Middle frontal gyrus (tissue), 1 donor: ENCODE measurements around the gene ACOXL.

Experiments
- DNase-seq: peaks from one replicate; pipeline ENCODE4 v3.0.0-alpha.2; 2015; ENCODE audit warnings: low spot score; ENCODE audit errors: extremely low spot score

The ACOXL gene

GRCh38 chr2:110793034-110793433 is 60.7 kb downstream of the ACOXL start:
- DNase-seq = no peak

DNA sequence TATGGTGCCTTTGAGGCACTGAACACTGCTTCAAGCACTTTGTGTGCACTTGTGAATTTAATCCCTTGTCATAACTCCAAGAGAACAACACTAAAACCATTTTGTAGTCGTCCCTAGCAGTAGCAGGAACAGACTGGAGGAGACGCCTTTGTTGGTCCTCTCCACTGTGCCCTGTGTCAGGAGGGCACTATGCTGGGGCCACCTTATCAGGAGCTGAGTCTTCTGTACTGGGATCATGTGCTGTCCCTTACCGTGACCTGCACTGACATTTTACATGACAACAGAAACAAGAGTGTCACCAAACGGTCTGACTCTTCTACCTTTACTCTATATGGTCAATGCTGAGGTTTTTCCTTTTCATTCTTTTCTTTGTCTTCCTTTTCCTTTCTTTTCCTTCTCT is 62.0 kb downstream of the ACOXL start:
- no peak for DNase-seq

DNA sequence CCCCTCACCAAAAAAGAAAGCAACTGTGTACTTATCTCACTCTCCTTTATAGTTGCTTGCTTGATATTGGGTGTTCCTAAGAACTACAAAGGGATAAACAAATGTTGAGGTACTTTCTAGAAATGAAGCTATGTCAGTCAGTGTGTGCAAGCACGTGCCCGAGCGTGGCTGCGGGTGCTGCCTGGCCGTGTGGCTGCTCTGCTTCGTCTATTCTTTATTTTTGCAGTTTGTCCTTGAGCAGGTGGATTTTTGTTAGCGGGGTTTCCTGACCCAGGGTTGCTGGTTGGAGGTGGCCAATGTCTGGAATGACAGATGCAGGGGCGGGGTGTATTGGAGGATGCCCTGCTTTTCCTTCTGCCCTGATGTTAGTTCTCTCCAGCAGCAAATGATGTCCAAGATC is 62.6 kb downstream of the ACOXL start:
- no peak for DNase-seq

GRCh38 chr2:110796716-110797301 is 64.4 kb downstream of the ACOXL start:
- DNase-seq = no peak

DNA sequence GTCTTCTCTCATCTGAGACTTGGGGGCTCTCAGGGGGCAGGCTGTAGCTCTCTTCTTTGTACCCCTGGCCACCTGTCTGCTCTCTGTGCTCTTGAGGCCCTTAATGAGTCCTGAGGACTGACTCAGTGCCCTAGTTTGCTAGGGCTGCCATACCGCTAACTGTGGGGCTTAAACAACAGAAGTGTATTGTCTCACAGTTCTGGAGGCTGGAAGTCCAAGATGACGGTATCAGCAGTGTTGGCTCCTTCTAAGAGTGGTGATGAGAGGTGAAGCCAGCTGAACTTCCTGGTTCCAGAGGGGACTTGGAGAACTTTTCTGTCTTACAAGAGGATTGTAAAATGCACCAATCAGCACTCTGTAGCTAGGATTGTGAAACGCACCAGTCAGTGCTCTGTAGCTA is 67.0 kb downstream of the ACOXL start:
- no peak for DNase-seq

DNA sequence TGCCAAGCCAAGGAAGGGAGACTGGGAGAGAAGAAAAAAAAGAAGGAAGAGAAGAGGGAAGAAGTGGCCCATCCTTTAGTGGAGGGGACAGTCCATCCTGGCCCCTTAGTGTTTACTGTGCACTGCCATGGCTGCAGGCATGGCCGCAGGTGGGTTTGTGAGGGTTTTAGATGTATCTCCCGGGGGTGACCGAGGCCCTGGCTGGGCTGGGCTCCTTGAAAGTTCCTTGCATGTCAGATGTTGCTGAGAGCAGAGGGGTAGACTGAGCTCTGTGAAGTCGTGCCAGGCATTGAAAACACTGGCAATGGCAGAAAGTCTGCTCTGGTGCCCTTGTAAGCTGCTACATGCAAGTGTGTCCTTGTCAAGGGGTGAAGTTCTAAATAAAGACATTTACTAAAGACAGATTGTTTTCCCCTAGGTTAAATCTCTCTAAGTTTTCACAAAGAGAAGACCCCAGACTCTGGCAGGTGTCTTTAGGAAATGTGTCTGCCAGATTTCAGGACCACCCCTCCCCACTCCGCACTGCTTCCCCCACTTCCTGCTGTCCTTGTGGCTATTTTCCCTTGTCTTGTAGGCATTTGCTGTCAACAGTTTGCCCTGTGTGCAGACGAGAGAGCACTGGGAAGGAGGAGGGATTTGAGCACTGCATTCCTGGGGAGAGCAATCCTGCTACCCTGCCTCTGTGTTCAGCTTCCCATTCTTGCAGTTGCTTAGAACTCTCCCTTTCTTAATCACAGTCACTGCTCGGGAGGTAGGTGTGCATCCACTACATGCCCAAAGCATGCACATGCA is 68.4 kb downstream of the ACOXL start:
- no peak for DNase-seq

- no peak for DNase-seq
Measured at GRCh38 chr2:110802208-110802932, 70.0 kb downstream of the ACOXL start.

DNA sequence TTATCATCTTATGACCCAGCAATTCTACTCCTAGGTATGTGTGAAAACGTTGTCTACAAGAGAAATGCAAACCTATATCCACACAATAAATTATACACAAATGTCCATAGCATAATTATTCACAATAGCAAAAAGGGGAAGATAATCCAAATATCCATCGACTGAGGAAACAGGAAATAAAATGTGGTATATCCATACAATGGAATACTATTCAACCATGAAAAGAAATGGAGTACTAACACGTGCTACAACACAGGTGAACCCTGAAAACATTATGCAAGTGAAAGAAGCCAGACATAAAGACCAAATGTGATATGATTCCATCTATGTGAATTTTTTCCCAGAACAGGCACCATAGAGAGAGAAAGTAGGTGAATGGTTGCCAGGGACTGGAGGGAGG is 72.1 kb downstream of the ACOXL start:
- DNase-seq = no peak

DNA sequence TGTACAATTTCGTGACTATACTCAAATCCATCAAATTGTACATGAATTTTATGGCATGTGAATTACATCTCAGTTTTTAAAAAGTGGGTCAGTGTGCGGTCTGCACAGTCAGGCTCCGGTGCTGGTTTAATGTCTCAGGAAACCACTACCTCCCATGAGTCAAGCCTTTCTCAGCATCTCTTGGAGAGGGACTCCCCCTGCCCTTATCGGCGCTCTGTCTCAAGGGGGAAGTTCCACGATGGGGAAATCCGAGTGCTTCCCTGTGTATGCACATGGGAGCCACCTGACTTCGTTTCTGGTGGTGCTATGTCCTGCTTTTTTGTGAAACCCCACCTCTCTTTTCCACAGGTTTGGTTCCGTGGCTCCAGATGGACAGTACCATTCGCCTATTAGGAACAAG is 72.5 kb downstream of the ACOXL start:
- no peak for DNase-seq

- no peak for DNase-seq
Measured at GRCh38 chr2:110805894-110806452, 73.6 kb downstream of the ACOXL start.

- no peak for DNase-seq
Measured at GRCh38 chr2:110807522-110807921, 75.1 kb downstream of the ACOXL start.

DNA sequence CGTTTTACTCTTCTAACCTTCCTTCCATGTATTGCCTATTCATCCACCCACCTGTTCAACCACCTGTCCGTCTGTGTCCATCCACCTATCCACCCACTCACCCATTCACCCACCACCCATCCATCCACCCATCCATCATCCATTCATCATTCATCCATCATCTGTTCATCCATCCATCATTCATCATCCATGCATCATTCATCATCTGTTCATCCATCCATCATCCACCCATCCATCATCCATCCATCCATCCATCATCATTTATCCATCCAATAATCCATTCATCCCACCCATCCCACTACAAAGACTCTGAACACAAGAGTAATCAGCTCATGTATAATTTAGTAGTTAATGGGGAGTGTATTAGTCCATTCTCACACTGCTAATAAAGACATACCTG is 78.0 kb downstream of the ACOXL start:
- no peak for DNase-seq

GRCh38 chr2:110812726-110813645 is 80.6 kb downstream of the ACOXL start:
- no peak for DNase-seq

- no peak for DNase-seq
Measured at GRCh38 chr2:110813896-110814295, 81.5 kb downstream of the ACOXL start.

DNA sequence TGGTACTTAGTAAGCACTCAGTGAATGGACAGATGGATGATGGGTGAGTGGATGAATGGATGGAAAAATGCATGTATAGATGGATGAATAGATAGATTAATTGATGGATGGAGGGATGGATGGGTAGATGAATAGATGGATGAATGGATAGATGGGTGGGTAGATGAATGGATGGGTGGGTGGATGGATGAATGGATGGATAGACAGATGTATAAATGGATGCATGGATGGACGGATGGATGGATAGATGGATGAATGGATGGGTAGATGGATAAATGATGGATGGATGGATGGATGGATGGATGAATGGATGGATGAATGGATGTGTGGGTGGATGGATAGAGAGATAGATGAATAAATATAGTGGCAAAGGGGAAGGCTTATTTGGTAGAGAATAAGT is 83.6 kb downstream of the ACOXL start:
- no peak for DNase-seq

DNA sequence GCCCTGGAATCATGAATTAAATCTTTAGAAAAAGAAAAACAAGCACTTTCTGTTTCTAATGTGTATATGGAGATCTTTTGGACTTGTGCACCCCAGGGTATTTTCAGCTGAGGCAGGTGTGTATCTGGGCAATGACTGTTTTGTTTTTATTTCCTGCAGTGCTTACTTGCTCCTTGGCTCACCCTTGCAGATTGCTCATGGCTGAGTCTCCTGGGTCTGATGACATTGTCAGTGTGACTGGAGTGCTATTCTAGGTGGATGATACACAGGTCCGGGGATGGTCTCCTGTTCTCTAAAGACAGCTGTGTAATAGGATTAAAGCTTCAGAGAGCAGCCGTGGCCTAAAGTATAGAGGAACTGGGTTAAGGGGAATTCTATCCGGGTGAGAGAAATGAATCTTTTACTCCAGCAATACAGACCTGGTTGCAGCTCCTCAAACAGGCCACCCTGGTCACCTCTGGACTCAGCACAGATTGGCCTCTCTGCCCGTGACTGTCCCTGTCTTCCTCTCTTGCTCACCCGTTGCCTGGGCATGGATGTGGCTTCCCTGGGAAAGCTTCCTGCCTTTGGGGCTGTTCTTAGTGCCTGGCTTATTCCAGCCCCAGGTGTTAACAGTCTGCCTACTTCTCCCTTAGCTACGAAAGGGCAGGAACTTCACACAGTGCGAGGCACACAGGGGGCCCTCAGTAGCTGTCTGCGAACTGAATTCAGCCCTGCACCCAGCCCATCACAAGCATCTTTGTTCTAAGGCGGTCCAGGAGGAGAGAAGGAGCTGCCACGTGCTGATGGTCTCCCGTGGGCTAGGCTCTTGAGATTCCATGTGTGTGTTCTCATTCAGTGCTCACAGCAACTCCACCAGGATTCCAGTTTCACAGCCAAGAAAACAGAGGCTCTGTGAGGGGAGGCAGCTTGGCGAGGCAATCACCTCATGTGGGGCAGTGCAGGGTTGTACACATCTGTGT is 84.3 kb downstream of the ACOXL start:
- DNase-seq = no peak

DNA sequence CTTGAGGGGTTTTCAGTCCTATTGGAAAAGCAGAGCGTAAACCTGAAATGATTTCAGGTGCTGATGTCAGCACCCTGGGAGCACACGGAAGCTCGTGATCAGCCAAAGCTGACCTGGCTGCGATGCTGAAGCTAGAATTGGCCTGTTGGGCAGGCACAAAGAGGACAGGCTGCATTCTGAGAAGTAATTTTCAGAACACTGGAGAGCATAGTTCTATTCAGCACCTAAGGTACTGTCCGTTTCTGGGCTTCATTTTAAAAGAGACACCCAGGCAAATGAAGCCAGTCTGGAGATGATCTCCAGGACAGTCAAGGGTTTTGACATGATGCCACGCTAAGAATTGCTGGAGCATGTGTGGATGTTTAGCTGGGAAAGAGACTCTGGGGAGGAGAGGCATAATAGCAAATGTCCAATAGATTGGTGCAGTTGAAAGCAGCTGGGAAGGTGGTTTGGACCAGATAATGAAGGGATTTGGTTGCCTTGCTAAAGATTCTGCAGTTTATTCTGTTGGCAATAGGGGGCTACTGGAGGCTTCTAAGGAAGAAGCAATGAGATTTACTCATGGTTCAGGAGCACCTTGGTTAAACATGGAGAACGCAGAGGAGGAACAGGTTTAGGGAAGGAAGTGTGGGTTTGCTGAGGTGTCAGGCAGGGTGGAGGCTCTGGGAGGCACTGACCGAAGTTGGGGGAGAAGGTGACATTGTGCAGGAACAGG is 86.6 kb downstream of the ACOXL start:
- DNase-seq = no peak

GRCh38 chr2:110819711-110820110 is 87.3 kb downstream of the ACOXL start:
- DNase-seq = no peak

- DNase-seq = no peak
Measured at GRCh38 chr2:110820128-110820527, 87.8 kb downstream of the ACOXL start.
